ENCODE results near the gene MOBP.

Gene MOBP

DNA sequence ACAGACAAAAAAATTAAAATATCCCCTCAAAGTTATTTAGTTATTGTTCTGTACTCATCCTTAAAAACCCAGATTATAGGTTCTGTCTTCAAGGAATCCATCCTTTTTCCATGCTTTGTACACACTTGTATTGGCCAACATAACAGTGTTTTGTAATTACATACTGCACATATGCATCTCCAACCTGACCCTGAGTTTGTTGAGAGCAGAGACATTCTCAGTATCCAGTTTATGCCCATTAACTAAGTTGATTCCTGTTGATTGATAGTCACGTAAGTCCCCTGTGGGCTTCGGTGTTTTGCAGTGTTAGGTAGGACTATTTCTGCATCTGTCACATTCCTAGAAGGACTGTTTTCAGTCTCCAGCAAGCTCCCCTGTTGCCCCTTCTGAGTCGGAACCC lies 33.6 kb downstream of the MOBP start:
- no peak for DNase-seq

DNA sequence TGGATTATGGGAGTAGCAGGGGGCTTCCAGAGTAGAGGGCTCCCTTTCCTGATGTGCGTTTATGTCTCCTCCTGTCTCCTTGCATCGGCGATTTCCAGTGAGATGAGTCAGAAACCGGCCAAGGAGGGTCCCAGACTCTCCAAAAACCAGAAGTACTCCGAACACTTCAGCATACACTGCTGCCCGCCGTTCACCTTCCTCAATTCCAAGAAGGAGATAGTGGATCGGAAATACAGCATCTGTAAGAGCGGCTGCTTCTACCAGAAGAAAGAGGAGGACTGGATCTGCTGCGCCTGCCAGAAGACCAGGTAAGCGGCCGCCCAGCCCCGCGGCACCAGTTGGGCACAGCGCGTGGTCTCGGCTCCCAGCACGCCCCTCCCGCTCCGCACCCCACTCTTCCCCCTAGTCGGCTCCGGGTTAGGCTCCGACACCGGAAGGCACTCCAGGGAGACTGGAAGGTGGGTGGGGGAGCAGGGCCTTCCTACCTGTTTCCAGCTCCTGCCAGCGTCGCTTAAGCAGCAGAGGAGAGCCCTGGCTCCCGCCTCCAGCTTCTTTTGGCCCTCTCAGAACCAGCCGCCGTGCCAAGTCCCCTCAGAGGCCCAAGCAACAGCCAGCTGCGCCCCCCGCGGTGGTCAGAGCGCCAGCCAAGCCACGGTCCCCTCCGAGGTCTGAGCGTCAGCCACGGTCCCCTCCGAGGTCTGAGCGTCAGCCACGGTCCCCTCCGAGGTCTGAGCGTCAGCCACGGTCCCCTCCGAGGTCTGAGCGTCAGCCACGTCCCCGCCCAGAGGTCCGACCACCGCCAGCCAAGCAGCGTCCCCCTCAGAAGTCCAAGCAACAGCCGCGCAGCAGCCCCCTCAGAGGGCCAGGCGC lies 34.7 kb downstream of the MOBP start:
- no peak for DNase-seq

DNA sequence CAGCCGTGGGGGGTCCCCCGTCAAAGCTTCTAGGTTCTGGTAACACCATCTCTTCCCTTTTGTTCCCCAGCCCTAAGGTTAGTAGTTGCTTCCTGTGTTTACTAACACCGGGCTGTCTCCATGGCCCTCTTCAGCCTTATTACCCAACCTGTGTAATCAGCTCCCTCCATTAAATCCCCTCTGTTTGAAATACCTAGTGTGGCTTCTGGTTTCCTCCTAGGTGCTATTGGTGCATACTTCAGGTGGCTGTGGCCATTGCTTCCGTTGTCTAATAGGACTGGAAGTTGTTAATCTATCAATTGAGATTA lies 35.3 kb downstream of the MOBP start:
- DNase-seq: no peak

- no peak for DNase-seq
Observed at GRCh38 chr3:39505866-39506742, 38.6 kb downstream of the MOBP start.

DNA sequence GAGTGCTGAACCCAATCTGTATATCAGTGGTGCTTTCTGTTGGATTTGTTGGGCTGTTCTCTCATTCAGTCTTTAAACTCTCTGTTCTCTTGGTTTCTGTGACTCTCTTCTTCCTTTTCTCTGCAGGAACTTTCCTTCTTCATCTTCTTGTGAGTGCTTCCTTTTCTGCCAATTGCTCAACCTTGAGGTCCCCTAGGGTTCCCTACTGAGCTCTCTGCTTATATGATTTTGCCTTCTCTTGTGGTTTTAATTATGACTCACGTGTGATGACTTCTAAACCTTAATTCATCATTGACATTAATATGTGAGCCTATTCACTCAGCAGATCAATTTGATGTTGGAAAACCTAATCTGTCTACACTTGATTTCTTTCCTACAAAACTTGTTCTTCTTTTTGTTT lies 39.4 kb downstream of the MOBP start:
- no peak for DNase-seq

DNA sequence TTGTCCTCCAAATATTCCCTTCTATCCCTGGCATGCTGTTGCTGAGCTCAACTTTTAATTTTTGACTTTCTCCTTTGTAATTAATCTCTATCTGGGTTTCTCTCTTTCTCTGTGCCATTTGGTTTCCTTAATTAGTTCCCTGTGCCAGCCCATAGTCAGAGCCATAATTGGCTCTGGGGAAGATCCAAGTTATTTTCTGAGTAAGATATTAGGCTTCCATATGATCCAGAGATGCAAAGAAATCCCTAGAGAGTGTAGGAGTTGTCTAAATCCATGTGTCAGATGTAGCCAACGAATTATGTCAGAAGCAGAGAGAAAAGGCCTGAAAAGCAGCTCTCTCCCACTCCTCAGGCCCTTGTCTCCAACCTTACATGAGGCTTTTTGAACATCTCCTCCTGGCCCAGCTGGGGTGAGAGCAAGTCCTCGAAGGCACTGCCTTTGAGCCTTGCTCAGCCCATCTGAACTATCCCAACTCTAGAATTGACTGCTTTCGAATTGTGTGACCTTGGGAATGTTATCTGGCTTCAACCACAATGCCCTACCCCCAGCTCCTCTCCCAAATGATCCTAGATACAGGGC lies 46.4 kb downstream of the MOBP start:
- no peak for DNase-seq

GRCh38 chr3:39515681-39516441 lies 48.4 kb downstream of the MOBP start:
- DNase-seq: no peak

- DNase-seq: no peak
Observed at GRCh38 chr3:39519103-39519502, 51.6 kb downstream of the MOBP start.

- DNase-seq: no peak
Observed at GRCh38 chr3:39519554-39520288, 52.2 kb downstream of the MOBP start.

- DNase-seq: no peak
Observed at GRCh38 chr3:39521456-39521855, 54.0 kb downstream of the MOBP start.

GRCh38 chr3:39524107-39524506 lies 56.6 kb downstream of the MOBP start:
- no peak for DNase-seq

GRCh38 chr3:39528844-39529243 lies 61.4 kb downstream of the MOBP start:
- DNase-seq: no peak

DNA sequence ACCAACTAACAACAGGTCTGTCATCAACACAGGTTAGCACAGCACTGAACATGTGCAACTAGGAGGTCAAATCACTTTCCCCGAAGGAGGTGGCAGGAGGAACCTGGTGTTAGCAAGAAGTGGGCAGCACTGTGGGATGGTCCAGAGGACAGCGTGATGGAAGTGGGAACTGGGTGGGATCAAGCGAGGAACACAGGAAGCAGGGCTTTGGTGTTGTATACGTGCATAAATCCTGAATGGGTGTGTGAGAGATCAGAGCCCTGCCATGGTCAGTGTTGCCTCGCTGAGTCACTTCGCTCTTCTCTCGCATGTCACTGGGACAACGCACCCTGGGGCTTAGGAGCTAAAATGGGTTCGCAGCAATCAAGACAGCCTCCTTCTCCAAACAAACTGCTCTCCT lies 62.1 kb downstream of the MOBP start:
- no peak for DNase-seq

DNA sequence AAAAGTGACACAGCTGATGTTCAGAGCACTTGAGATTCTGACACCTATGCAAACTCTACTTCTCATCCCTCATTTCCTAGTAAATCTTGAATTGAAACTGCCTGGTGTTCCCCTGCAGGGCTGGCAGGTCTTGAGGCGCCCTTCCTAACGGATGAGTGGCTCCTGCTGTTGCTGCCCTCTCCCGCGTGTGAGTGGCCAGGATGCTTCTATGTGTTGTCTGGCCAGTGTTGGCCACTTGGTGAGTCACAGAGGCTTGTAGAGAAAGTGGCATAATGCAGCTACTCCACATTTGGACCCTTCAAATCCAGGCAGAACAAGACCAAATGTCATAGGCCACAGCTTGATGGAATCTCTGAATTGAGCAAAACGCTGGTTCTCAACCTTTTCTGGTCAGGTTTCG lies 63.6 kb downstream of the MOBP start:
- DNase-seq: no peak

DNA sequence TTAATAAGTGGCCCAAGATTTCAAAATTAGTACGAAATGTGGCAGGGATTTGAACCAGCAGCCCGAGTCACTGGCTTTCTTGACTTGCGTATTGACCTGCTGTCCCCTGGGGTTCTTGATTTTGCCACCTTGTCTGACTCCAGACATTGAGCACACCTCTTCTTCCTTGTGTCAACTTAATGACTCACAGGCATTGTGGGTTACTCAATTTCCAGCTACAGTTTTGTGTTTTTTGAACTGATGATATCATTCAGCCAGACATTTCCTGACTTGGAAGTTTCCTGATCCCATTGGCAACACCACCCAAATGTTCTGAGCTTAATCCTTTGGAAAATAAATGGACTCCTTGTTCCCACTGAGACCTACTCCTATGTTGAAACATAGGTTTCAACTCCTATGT lies 64.2 kb downstream of the MOBP start:
- no peak for DNase-seq

- no peak for DNase-seq
Observed at GRCh38 chr3:39532777-39533176, 65.3 kb downstream of the MOBP start.

- no peak for DNase-seq
Observed at GRCh38 chr3:39533226-39533625, 65.7 kb downstream of the MOBP start.

DNA sequence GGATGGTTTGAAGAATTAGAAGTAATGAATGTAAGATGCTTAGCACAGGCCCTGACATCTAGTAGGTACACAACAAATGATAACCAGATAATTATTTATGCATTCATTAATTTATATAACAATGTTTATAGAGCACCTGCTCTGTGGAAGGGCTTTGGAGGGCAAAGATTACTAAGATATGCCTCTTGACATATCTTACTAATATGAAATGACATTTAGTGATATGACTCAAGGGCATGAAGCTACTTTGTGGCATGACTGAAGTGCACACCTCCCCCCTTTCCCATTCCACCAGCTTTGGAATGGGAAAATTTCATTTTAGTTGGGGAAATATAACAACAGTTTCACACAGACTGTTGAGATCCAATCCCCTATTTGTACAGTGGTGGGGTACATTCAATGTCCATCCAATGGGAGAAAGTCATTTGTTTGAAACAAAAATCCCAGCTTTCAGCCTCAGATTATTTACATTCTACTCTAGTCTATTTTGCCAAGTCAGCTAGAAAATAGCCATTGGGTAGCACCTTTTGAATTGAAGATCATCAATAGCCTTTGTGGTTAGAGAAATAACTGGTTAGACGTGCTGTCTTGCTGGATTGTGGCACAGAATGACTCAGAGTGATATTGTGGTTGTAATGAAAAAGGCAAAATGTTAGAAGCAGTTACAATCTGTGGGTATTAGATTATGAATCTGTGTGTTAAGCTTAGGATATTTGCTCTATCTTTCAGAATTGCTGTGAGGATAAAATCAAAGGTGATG lies 72.9 kb downstream of the MOBP start:
- no peak for DNase-seq

GRCh38 chr3:39541442-39541841 lies 74.0 kb downstream of the MOBP start:
- DNase-seq: no peak

- no peak for DNase-seq
Observed at GRCh38 chr3:39541917-39542329, 74.4 kb downstream of the MOBP start.

DNA sequence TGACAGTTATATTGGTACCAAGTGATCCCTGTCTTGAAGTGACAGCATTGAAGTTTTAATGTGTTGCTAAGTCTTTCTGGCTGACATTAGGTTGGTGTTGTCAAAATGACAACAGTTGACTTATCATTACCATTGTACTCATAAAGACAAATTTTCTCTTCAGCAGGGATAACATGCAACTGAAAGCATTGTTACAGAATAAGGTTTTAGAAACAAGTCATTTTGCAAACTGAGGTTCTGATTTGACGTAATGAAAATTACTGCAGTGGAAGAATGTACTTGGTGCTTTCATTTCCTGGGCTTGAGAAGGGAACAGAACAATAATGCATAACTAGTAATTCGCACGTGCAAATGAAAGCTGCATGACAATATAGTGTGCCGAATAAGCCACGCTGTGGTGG lies 75.1 kb downstream of the MOBP start:
- no peak for DNase-seq

DNA sequence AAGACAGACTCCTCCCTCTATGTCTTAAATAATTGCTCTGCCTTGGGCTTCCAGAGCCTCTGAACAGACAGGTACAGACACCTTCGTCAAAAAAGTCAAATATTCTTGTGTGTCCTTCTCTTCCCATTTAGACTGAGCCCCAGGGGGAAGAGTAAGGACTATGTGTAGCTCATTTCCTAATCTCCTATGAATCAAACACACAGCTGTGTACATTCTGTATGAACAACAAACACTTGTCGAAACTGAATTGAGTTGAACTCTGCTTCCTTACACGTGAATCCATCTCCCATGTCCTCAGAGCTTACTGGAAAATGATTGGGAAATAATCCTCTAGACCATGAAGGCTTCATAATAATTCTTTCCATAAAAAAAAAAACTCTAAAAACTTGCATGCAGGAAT lies 80.8 kb downstream of the MOBP start:
- no peak for DNase-seq

Data from bone marrow (tissue), 2 donors.